ENCODE results near the gene GNL2.

DNA sequence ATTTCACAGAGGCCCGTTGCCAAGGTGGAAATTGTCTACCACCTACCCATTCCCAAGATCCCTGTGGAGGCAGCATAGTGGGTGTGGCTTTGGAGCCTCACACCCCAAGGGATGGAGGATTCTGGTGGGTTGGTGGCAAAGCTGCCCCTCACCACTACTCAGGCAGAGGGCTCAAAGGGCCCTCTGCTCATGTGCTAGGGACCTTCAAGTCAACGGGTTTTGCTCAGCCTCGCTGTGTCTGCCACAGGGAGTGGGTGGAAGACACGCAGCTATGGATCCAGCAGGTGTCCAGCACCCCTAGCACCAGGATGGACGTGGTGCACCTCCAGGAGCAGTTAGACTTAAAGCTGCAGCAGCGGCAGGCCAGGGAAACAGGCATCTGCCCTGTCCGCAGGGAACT is 36.7 kb downstream of the GNL2 start:
- TF ChIP-seq, protein P1, sequence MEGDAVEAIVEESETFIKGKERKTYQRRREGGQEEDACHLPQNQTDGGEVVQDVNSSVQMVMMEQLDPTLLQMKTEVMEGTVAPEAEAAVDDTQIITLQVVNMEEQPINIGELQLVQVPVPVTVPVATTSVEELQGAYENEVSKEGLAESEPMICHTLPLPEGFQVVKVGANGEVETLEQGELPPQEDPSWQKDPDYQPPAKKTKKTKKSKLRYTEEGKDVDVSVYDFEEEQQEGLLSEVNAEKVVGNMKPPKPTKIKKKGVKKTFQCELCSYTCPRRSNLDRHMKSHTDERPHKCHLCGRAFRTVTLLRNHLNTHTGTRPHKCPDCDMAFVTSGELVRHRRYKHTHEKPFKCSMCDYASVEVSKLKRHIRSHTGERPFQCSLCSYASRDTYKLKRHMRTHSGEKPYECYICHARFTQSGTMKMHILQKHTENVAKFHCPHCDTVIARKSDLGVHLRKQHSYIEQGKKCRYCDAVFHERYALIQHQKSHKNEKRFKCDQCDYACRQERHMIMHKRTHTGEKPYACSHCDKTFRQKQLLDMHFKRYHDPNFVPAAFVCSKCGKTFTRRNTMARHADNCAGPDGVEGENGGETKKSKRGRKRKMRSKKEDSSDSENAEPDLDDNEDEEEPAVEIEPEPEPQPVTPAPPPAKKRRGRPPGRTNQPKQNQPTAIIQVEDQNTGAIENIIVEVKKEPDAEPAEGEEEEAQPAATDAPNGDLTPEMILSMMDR (IDR thresholded peaks at IDR 0.05 in 2 of 3, conservative IDR thresholded peaks at IDR 0.05 in 1 of 3; ENCODE audit: insufficient read depth in 2 of 3, low read depth in 1 of 3, low read length in 3 of 3): no peak
- TF ChIP-seq IRF2 (CRISPR knock-in tag; IDR thresholded peaks at IDR 0.05) (no peak), EZH2 (IDR thresholded peaks at IDR 0.05; ENCODE audit: borderline replicate concordance, low read depth, low read length) (no peak), POLR2AphosphoS5 (IDR thresholded peaks at IDR 0.05; ENCODE audit: control insufficient read depth, insufficient read depth, low read depth, low read length) (no peak), CBX8 (IDR thresholded peaks at IDR 0.05; ENCODE audit: borderline replicate concordance, extremely low read depth, low read depth, low read length, poor library complexity, severe bottlenecking) (no peak), ZBTB17 (CRISPR knock-in tag; IDR thresholded peaks at IDR 0.05) (no peak), PHF21A (IDR thresholded peaks at IDR 0.05; ENCODE audit: borderline replicate concordance, low read depth) (no peak), HDAC6 (IDR thresholded peaks at IDR 0.05; ENCODE audit: low read depth, low read length) (no peak), CEBPB (tag; IDR thresholded peaks at IDR 0.05) (no peak), ZBED1 (IDR thresholded peaks at IDR 0.05) (no peak), ESRRB (CRISPR knock-in tag; IDR thresholded peaks at IDR 0.05; ENCODE audit: borderline replicate concordance) (no peak)
